Sciatic nerve (tissue), 2 donors: ENCODE measurements around the gene MORN1. TPM values are rescaled to one million over a fixed set of nuclear protein-coding genes. Genes with fewer than 3 reads are reported as not detected.
A peak's percentile ranks its signal among the peaks of the same experiment; 100 is the strongest.

Experiments
- ATAC-seq: fragments of 200-7000 bp; cut with Tn5 transposase; one replicate; pipeline ENCODE4 v1.9.1; 2020; ENCODE audit warnings: mild to moderate bottlenecking, moderate library complexity
- DNase-seq: peaks from one replicate; pipeline ENCODE4 v3.0.0-alpha.2; 2020; ENCODE audit warnings: low spot score
- intact Hi-C: fragments of 100-400 bp; cut with DNase I; formaldehyde crosslinking; loops from one replicate; pipeline ENCODE4 v1.14.2; 2022
- total RNA-seq: library from RNA; stranded (reverse); fragmentation: NEBNext Ultra II Directional; extraction: Animal tissue kit (Norgen Biotek cat#: 25700); gene quantifications from one replicate; pipeline ENCODE4 v1.2.1, GENCODE V29; 2021
- donor health status: DM: no; HTN: no; CAD: no.
- donor health status: DM: no; HTN: no; CAD: no.

MORN1 gene
- total RNA-seq, 1 donor from 2014 or later: 16.4 TPM

- intact Hi-C loops: no loop called here
- ATAC-seq (no peak), DNase-seq (no peak)
Observed at GRCh38 chr1:2358072-2358471, 33.3 kb downstream of the MORN1 start.

GRCh38 chr1:2356911-2357845 is 34.2 kb downstream of the MORN1 start:
- ATAC-seq (no peak), DNase-seq (no peak)

GRCh38 chr1:2356401-2356800 is 35.0 kb downstream of the MORN1 start:
- no peak for ATAC-seq

More at GRCh38 chr1:2356911-2357845, 34.2 kb downstream of the MORN1 start:
- intact Hi-C loops: no loop called here

GRCh38 chr1:2355373-2356261 is 35.7 kb downstream of the MORN1 start:
- no peak for DNase-seq
- ATAC-seq: no peak

More at GRCh38 chr1:2356401-2356800, 35.0 kb downstream of the MORN1 start:
- intact Hi-C loops: no loop called here
- DNase-seq: no peak

GRCh38 chr1:2354511-2355372 is 36.6 kb downstream of the MORN1 start:
- intact Hi-C loops: no loop called here
- DNase-seq (no peak), ATAC-seq (no peak)

More at GRCh38 chr1:2355373-2356261, 35.7 kb downstream of the MORN1 start:
- intact Hi-C loops: no loop called here

GRCh38 chr1:2353551-2354438 is 37.6 kb downstream of the MORN1 start:
- ATAC-seq (peak; percentile 6), DNase-seq (no peak)
- intact Hi-C loops: no loop called here

GRCh38 chr1:2352897-2353550 is 38.3 kb downstream of the MORN1 start:
- DNase-seq (no peak), ATAC-seq (peak; percentile 31)
- intact Hi-C loops: no loop called here

- peak; percentile 20 for ATAC-seq
- no peak for DNase-seq
- intact Hi-C loops: no loop called here
Observed at GRCh38 chr1:2352341-2352896, 38.9 kb downstream of the MORN1 start.

- intact Hi-C loops: no loop called here
- DNase-seq (peak; percentile 32), ATAC-seq (no peak)
Observed at GRCh38 chr1:2351723-2352122, 39.6 kb downstream of the MORN1 start.

- DNase-seq: peak; percentile 52
- ATAC-seq: no peak
- intact Hi-C loops: no loop called here
Observed at GRCh38 chr1:2350911-2351655, 40.3 kb downstream of the MORN1 start.

GRCh38 chr1:2350501-2350900 is 40.9 kb downstream of the MORN1 start:
- DNase-seq (peak; percentile 22), ATAC-seq (no peak)
- intact Hi-C loops: no loop called here

GRCh38 chr1:2349806-2350205 is 41.5 kb downstream of the MORN1 start:
- DNase-seq (peak; percentile 25), ATAC-seq (no peak)
- intact Hi-C loops: no loop called here

GRCh38 chr1:2348346-2349325 is 42.7 kb downstream of the MORN1 start:
- peak; percentile 27 for DNase-seq
- intact Hi-C loops: no loop called here
- ATAC-seq: no peak

GRCh38 chr1:2347896-2348295 is 43.5 kb downstream of the MORN1 start:
- no peak for ATAC-seq
- intact Hi-C loops: no loop called here
- peak; percentile 53 for DNase-seq

GRCh38 chr1:2347409-2347785 is 44.0 kb downstream of the MORN1 start:
- peak; percentile 36 for DNase-seq
- ATAC-seq: no peak
- intact Hi-C loops: no loop called here
